Glomerular visceral epithelial cell (primary cell): ENCODE results near the gene EYA3.
A peak's percentile ranks its signal among the peaks of the same experiment; 100 is the strongest.

ENCODE experiments used
- DNase-seq: peaks from one replicate; pipeline ENCODE4 v3.0.0-alpha.2; 2016; ENCODE audit errors: extremely low spot score

EYA3 gene

GRCh38 chr1:27940870-27941560, 147.4 kb downstream of the EYA3 start:
- DNase-seq, result no peak

DNA sequence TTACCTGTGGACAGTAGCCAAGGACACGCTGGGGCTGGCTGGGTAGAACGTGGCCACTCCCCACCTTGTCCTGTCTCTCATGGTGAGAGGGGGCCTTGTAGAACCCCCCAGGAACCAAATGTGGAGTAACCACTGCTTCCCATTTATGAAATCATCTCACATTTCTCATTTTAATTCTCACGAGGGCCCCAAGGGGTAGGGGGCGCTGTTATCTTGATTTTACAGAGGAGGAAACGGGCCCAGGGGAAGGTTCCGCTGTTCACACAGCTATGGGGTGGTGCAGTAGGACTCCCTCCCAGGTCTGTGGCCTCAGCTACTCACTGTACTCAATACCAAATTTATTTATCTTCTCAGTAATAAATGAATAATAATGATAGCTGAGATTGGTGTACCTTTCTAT, 148.1 kb downstream of the EYA3 start:
- DNase-seq, result no peak

DNA sequence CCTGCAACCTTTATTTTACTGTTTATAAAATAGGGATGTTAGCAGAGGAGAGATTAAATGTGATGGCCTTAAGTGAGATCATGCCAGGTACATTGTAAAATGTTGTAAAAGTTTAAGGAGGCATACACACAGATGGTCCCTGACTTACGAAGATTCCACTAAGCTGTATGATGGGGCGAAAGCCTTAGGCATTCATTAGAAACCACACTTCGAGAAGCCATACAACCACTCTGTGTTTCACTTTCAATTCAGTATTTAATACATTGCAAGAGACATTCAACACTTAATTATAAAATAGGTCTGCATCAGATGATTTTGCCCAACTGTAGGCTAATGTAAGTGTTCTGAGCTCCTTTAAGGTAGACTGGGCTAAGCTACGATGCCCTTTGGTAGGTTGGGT, 149.9 kb downstream of the EYA3 start:
- DNase-seq, result no peak

DNA sequence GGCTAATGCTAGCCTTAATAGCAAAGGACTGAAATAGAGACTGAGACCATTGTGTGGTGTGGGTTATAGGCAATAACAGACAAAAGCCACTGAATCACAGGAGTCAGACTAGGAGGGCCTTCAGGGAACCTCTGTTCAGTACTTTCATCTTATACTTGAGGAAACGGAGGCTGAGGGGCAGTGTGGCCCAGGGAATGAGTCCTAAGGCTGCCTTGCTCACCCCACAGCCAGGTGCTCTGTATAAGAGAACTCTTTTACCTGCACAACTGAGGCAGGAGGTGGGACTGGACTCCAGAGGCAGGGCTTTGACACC, 150.9 kb downstream of the EYA3 start:
- no peak for DNase-seq

- DNase-seq, result no peak
Measured at GRCh38 chr1:27936370-27936769, 152.0 kb downstream of the EYA3 start.

- no peak for DNase-seq
Measured at GRCh38 chr1:27935721-27936120, 152.7 kb downstream of the EYA3 start.

DNA sequence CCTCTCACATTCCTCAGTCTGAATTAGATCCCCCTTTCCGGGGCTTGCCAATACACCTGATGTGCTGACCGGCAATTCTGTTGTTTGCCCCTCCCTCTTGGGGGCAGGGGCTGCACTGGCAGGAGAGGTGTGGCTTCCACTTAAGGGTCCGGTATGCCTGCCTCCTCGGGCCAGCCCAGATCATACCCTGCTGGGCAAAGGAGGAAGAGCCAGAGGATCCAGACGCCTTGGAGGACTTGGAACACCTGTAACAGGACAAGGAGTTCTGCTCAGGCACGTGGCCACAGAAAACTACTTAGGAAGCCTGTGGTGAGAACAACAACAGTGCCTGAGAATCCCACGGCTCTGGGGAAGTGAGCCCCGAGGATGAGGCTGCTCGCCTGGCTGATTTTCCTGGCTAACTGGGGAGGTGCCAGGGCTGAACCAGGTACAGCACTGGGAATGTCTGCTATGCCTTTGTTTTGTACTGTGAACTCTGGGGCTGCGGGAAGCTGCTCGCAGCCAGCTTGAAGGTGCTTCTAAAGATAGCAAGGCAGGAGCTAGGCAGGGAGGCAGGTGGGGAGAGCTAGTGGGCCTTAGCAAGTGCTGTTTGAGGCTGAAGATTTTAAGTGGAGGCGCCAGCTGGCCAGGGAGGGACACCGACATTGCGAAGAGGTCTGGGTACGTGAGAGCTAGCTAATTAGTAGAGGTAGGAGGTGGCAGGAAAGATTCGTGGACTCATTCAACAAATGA, 153.4 kb downstream of the EYA3 start, which contains the start of gene SMPDL3B:
SMPDL3B (plus strand) TSS at position 183 of the 732 bp plus-strand sequence; CDS start at position 367, 184 bp downstream.
- peak; percentile 77 for DNase-seq

DNA sequence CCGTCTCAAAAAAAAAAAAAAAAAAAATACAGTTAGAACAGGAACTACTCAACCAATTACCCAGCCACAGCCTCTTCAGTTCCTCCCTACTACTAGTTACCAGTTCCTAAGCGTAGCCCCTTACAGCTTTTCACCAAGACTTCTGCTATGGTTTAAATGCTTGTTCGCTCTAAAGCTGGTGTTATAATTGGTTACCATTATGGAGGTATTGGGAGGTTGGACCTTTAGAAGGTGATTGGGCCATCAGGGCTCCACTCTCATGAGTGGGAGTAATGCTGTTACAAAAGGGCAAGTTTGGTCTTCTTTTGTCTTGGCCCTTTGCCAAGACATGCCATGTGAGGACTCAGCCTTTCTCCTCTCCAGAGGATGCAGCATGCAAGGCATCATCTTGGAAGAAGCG, 156.7 kb downstream of the EYA3 start:
- no peak for DNase-seq

- DNase-seq, result no peak
Measured at GRCh38 chr1:27931184-27931583, 157.2 kb downstream of the EYA3 start.

DNA sequence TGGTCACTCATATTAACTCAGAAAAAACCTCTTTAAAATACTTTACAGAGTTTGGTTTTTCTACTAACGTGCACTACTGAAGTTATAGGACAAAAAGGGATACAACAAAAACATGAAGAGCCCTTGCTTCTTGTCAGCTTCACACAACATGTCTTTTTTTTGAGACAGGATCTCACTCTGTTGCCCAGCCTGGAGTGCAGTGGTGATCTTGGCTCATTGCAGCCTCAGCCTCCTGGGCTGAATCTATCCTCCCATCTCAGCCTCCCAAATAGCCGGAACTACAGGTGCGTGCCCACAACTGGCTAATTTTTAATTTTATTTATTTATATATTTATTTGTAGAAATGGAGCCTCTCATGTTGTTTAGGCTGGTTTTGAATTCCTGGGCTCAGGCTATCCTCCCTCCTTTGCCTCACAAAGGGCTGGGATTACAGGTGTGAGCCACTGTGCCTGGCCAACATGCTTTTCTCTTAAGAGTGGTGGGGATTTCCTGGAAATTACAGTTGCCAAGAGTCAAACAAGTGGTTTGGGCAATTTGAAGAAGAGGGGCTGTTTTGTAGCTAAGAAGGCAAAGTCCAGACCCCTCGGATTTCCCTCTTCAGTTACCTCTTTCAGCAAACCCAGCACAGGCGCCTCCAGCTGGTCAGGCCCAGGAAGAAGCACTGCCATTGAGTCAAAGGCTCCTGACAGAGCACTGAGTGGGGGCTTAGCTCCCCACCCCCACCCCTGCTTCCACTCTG, 160.0 kb downstream of the EYA3 start:
- no peak for DNase-seq

DNA sequence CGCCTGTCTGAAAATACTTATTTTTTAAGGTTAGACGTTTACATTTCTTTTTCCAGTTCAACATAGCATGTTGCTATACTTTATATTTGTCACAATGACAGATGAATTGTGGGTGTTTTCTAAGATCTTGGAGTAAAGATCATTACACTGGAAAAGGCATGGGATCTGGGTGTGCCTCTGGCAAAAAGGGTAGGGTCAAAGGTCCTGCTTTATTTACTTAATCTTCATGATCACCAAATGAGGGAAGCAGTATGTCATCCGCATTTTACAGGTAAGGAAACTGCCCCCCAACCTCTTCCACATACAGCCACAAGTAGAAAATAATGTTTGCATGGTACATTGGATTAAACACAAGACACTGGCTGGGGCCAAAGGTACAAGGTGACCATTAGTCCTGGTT, 166.1 kb downstream of the EYA3 start:
- no peak for DNase-seq
